ENCODE data around the gene CMTM8.

CMTM8 gene

DNA sequence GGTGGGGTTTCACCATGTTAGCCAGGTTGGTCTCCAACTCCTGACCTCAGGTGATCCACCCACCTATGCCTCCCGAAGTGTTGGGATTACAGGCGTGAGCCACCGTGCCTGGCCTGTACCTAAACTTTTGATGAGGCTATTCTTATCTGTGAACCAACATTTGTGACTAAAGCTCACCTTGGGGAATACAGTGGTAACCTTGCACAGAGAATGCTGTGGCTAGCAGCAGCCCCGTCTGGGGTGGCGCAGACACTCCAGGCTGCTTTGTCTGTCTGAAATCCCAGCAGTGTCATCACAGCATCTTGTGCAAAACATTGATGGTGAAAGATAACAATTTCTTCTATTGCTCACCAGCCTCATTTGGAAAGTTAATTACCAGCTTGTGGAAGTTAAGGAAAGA is 58.9 kb downstream of the CMTM8 start:
- no peak for DNase-seq

DNA sequence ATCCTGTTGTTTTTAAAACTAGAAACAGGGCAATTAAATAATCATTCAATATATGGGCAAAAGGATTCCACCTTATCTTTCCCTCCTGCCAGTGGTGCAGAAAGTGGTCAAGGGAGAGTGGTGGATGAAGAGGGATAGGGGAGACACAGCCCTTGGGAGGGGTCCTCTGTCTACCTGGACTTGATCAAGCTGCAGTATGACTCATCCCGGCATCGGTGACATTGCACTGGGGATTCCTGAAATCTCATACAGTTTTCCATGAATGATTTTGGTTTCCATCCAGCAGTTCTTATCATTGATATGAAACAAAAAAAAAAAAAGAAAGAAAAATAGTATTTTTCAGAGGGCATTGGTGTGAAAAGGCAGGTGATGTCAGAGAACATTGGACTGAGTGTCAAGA is 62.9 kb downstream of the CMTM8 start:
- no peak for DNase-seq
- TF ChIP-seq GATA1 (IDR thresholded peaks at IDR 0.05; ENCODE audit: low read depth, low read length) = no peak
- no peak for TF ChIP-seq POLR2A (IDR thresholded peaks at IDR 0.05; ENCODE audit: low read length)

More for the DNA sequence above, 58.9 kb downstream of the CMTM8 start:
- no peak for TF ChIP-seq POLR2A (IDR thresholded peaks at IDR 0.05; ENCODE audit: low read length)
- no peak for TF ChIP-seq GATA1 (IDR thresholded peaks at IDR 0.05; ENCODE audit: low read depth, low read length)

- DNase-seq = no peak
- TF ChIP-seq GATA1 (IDR thresholded peaks at IDR 0.05; ENCODE audit: low read depth, low read length) (no peak), POLR2A (IDR thresholded peaks at IDR 0.05; ENCODE audit: low read length) (no peak)
Measured at GRCh38 chr3:32302601-32303398, 64.3 kb downstream of the CMTM8 start.

DNA sequence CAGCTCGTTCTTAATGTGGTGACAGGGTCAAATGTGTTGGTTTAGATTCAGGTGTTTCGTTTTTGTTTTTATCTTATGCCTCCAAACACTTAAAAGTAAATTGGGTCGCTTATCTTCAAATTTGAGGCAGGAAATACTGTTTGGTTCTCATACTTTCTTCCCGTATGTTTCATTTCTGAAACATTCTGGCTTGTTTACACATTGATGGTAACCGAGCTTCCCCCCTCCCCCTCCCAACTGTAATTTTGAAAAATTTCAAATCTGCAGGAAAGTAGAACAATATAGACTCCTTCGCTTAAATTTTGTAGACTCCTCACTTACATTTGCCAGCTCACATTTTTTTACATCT is 64.9 kb downstream of the CMTM8 start:
- TF ChIP-seq GATA1 (IDR thresholded peaks at IDR 0.05; ENCODE audit: low read depth, low read length) (no peak), POLR2A (IDR thresholded peaks at IDR 0.05; ENCODE audit: low read length) (no peak)
- DNase-seq = no peak

- TF ChIP-seq POLR2A (IDR thresholded peaks at IDR 0.05; ENCODE audit: low read length) = no peak
- no peak for TF ChIP-seq GATA1 (IDR thresholded peaks at IDR 0.05; ENCODE audit: low read depth, low read length)
- DNase-seq = no peak
Measured at GRCh38 chr3:32303977-32304881, 65.7 kb downstream of the CMTM8 start.

GRCh38 chr3:32305361-32305876 is 66.9 kb downstream of the CMTM8 start:
- TF ChIP-seq POLR2A (IDR thresholded peaks at IDR 0.05; ENCODE audit: low read length) (no peak), GATA1 (IDR thresholded peaks at IDR 0.05; ENCODE audit: low read depth, low read length) (no peak)
- DNase-seq = no peak

DNA sequence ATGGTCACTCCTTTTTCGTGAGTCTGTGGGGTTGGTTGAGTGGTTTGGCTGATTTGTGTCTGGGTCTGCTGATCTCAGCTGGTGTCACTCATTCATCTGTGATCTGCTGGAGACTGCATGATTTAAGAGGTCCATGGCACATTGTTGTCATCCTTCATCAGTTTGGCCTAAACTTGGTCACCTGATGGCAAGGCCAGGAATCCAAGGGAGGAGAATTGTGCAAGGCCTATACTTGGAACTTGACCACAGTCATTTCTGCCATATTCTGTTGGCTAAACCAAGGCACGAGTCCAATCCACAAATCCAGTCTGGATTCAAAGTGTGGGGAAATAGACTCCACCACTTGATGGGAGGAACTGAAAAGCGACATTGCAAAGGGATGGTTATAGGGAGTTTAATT is 67.6 kb downstream of the CMTM8 start:
- no peak for DNase-seq
- no peak for TF ChIP-seq POLR2A (IDR thresholded peaks at IDR 0.05; ENCODE audit: low read length)
- TF ChIP-seq GATA1 (IDR thresholded peaks at IDR 0.05; ENCODE audit: low read depth, low read length) = no peak

DNA sequence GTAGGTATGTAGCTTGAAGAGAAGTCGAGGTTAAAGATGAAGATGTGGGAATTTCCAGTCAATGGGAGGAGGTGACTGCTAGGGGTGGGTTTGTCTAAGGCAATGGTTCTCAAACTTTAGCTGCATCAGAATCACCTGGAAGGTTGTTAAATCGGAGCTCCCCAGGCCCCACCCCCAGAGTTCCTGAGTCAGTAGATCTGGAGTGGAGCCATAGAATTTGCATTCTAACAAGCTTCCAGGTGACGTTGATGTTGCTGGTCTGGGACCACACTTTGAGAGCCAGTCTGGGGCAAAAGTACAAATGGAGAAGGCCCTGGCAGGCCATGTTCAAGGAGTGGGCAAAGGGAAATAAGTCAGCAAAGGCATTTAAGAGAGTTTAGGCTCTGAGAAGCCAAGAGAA is 69.1 kb downstream of the CMTM8 start:
- TF ChIP-seq POLR2A (IDR thresholded peaks at IDR 0.05; ENCODE audit: low read length) (no peak), GATA1 (IDR thresholded peaks at IDR 0.05; ENCODE audit: low read depth, low read length) (no peak)
- no peak for DNase-seq

- DNase-seq = no peak
- TF ChIP-seq GATA1 (IDR thresholded peaks at IDR 0.05; ENCODE audit: low read depth, low read length) = no peak
- no peak for TF ChIP-seq POLR2A (IDR thresholded peaks at IDR 0.05; ENCODE audit: low read length)
Measured at GRCh38 chr3:32308378-32308777, 69.9 kb downstream of the CMTM8 start.

GRCh38 chr3:32309654-32310242 is 71.3 kb downstream of the CMTM8 start:
- TF ChIP-seq POLR2A (IDR thresholded peaks at IDR 0.05; ENCODE audit: low read length) (no peak), GATA1 (IDR thresholded peaks at IDR 0.05; ENCODE audit: low read depth, low read length) (no peak)
- DNase-seq = no peak

DNA sequence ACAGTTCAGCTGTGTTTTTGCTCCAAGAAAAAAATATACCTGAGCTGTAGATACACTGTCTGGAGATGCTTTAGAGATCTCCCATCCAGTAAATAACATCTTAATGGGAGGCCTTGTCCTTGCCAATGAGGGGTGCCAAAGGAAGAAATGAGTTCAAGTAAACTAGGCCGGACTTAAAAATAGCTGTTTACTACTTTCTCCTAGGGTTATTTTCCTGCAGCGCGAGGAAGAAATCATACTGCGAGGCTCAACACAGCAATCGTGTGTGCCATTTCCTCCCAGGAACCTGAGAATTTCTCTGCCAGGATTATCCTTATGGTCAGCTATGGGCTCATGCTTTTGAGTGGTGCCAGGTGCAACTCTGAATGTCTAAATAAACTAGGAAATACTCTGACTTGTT is 71.9 kb downstream of the CMTM8 start:
- no peak for DNase-seq
- TF ChIP-seq GATA1 (IDR thresholded peaks at IDR 0.05; ENCODE audit: low read depth, low read length) (no peak), POLR2A (IDR thresholded peaks at IDR 0.05; ENCODE audit: low read length) (no peak)

DNA sequence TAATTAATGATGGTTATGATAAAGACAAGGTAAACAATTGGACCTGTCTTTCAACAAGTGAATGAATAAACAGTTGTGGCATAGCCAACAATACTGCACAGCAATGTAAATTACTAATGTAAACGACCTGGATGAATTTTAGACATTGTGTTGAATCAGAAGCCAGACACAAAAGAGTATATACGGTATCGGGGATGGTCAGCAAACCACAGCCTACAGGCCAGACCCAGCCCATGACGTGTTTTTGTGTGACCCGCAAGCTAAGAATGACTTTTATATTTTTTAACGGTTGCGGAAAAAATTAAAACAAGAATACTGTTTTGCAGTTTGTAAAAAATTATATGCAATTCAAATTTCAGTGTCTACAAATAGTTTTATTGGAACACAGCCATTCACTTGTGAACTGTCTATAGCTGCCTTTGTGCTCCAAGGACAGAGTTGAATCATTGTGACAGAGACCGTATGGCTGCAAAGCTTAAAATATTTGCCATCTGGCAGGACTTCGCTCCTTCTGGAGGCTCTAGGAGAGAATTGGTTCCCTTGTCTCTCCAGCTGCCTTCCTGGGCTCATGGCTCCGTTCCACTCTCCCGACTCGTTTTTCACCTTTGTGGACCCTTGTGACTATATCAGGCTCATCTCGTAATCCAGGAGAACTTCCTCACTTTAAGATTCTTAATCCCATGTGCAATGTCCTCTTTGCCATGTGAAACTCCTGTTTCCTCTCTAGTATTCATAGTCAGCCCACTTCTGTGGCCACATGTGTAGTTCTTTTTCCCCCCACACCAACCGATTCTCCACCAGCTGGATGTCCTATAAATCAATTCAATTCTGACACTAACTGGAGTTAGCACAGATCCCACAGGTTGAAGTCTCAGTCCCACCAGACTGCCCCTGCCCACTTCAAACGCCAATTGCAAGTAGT is 72.7 kb downstream of the CMTM8 start:
- DNase-seq = no peak
- TF ChIP-seq POLR2A (IDR thresholded peaks at IDR 0.05; ENCODE audit: low read length) (no peak), GATA1 (IDR thresholded peaks at IDR 0.05; ENCODE audit: low read depth, low read length) (no peak)

GRCh38 chr3:32312251-32312650 is 73.8 kb downstream of the CMTM8 start:
- TF ChIP-seq POLR2A (IDR thresholded peaks at IDR 0.05; ENCODE audit: low read length) (no peak), GATA1 (IDR thresholded peaks at IDR 0.05; ENCODE audit: low read depth, low read length) (no peak)

More at GRCh38 chr3:32312251-32312650, 73.8 kb downstream of the CMTM8 start:
- no peak for DNase-seq
